AG20443 (cell line): ENCODE data around the gene LRRC49.
A peak's percentile ranks its signal among the peaks of the same experiment; 100 is the strongest.
"Not testable (repeated sequence)": the region's sequence is repeated elsewhere in the genome, so short reads cannot be mapped to it uniquely, and the experiment has no call there.

Experiments used
- DNase-seq: peaks from one replicate; pipeline ENCODE4 v3.0.0; 2012; ENCODE audit warnings: low spot score, mixed read lengths

Gene LRRC49

GRCh38 chr15:70866982-70867641 lies 25.5 kb upstream of the LRRC49 start:
- no peak for DNase-seq

GRCh38 chr15:70867911-70868467 lies 24.6 kb upstream of the LRRC49 start:
- DNase-seq, result peak; percentile 44

DNA sequence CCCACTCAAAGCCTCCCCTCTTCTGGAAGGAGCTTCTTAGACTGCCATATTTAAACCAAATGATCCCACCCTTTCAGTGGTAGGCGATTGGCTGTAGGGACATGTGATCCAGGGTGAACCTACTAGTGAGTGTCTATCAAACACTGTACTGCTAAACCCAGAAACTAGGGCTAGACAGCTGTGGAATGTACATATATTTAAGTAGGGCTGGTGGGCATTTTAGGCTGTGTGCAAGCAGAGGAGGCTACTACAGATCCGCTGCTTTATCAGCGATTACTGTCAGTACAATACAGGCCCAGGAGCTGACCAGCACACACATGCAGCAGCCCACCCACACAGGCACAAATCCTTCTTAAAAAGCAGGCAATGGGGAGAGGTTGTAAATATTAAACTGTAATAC lies 23.3 kb upstream of the LRRC49 start:
- no peak for DNase-seq

DNA sequence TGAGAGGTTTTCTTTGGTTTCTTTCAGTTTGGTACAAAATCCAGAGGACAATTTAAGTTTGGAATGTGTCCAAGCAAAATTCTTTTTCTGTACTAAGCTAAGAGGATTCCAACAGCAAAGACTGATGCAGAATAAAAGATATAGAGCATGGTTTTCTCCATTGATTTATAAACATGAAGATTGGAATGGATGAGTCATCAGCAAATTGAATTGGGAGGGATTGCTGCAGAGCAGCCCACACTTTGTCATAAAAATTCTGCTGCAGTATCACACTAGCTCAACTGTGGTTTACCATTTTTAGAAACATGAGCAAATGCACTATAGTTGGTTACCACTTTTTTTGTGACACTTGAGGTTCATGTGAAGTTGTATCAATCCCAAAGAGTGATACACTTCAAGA lies 22.6 kb upstream of the LRRC49 start:
- peak; percentile 64 for DNase-seq

- not testable (repeated sequence) for DNase-seq
Observed at GRCh38 chr15:70871490-70871889, 21.1 kb upstream of the LRRC49 start.

DNA sequence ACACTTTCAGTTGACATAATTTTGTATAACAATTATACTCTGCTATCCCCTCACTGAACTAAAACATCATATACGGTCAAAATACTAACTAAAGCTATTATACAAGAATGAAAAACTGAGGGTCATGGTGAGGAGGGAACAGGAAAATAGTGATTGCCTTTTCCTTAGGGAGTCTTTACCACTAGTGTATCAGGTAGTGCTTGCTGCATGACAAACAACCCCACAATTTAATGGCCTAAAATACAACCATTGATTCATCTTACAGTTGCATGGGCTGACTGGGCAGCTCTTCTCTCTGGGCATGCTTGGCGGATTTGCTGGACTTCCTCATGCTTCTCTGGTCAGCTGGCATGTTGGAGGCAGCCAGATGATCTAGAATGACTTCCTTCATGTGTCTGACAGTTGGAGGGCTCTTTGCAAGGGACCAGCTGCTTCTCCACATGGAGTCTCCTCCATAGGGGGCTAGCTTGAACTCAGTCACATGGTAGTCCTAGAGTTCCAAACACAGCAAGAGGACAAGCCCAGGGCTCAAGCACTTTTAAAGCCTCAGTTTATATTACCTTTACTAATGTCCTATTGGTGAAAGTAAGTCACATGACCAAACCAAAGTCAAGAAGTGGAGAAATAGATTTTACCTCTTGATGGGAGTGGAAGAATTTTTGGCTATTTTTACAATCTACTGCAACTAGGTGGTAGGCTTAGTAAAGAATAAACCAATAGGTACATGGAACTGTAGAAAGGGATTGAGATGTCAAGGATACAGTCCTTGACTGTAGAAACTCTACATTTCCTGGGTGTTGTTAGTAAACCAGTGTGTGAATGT lies 19.2 kb upstream of the LRRC49 start:
- no peak for DNase-seq

DNA sequence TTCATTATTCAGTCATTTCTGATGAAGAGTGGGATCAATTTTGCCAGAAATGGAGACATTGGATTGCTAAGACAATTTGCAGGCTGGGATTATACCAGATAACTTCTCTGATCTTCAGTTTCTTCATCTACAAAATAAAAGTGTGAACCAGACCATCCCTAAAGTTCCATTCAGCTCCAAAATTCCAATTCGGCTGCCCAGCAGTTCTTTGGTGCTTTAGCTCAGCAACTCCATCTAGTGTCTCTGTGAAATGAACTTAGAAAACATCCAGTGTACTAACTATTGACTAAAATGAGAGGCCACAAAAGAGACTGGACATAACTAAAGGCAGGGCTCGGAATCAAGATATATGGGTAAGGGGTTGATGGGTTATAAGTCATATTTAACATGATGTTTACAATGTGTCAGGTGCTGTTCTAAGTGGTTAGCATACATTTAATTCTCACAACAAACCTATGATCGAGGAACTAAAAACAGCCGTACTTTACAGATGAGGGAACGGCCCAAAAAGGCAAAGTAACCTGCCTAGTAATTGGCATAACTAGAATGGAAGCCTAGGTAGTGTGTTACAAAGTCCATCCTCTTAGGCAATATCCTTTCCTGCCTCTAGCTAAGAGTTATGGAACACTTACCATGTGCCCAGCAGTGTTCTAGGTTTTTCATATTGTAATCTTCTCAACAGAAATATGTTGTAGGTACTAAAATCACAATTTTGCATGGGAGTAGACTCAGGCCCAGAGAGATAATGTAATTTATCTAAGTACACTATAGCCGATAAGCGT lies 17.4 kb upstream of the LRRC49 start:
- peak; percentile 66 for DNase-seq

GRCh38 chr15:70876011-70876410 lies 16.6 kb upstream of the LRRC49 start:
- DNase-seq, result no peak

DNA sequence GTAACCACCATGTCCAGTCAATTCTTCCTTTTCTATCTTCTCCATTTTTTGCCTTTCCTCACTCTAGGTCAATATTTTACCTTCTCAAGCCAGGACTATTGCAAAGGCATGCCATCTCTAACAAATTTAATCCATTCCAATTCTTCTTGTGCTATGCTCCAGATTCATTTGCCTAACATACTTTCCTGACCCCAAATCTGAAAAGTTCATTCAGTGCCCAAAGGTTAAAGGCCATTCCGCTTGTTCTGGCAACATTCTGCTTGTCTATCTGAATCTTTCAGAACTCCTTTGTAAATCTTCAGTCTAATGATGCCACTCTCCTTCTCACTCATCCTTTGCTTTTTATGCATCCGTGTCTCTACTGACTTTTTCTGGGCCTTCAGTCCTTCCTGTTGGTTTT lies 15.9 kb upstream of the LRRC49 start:
- no peak for DNase-seq

DNA sequence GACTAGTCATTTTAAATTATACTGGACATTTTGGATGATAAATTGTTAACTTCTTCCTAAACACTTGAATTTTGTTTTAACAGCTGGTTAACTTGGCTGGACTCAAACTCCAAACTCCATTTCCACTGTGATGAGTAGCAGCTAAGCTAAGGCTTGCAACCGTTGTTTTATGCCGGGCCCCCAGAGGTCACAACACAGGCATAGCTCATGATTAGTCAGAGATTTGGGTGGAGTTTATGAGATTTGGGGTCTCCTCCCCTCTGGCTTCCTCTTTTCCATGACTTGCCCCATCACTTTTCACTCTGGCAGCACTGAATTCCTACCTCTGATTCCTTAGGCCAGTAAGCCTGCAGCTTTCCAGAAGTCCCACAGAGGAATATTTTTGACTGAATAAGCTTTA lies 13.2 kb upstream of the LRRC49 start:
- peak; percentile 71 for DNase-seq

DNA sequence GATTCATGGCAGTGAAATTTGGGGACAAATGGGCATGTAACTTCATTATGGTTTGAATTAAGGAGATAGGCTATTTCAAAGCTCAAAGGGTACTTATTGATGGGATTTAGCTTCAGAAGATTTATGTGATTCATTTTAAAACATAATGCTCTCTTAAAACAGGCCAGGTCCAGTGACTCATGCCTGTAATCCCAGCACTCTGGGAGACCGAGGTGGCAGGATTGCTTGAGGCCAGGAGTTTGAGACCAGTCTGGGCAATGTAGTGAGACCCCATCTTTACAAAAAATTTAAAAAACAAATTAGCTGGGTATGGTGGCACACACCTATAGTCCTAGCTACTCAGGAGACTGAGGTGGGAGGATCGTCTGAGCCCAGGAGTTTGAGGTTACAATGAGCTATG lies 11.8 kb upstream of the LRRC49 start:
- DNase-seq, result no peak

GRCh38 chr15:70882361-70882760 lies 10.3 kb upstream of the LRRC49 start:
- DNase-seq, result no peak

- peak; percentile 68 for DNase-seq
Observed at GRCh38 chr15:70892912-70893560, 410 bp downstream of the LRRC49 start.

DNA sequence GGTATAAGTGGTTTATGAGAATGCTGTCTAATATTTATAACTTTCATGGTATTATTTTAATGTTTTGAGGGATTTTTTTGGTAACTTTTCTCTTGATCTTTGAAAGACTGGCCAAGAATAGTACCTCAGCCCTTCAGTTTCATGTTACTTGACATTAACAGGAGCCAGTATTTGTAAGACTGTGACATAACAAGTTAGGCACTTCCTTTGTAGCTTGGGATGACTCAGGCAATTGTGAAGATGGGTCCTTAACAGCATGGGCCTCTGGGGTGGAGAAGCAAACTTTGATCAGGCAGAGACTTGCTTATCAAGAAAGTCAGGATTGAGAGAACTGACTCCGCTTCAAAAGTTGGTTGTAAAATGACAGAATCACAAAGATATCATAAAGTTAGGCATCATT lies 9.5 kb downstream of the LRRC49 start:
- DNase-seq, result peak; percentile 71

- peak; percentile 40 for DNase-seq
Observed at GRCh38 chr15:70906842-70907241, 14.2 kb downstream of the LRRC49 start.

GRCh38 chr15:70907784-70908471 lies 15.3 kb downstream of the LRRC49 start:
- DNase-seq, result no peak

- no peak for DNase-seq
Observed at GRCh38 chr15:70910958-70911357, 18.3 kb downstream of the LRRC49 start.

- DNase-seq, result no peak
Observed at GRCh38 chr15:70912187-70912586, 19.6 kb downstream of the LRRC49 start.

DNA sequence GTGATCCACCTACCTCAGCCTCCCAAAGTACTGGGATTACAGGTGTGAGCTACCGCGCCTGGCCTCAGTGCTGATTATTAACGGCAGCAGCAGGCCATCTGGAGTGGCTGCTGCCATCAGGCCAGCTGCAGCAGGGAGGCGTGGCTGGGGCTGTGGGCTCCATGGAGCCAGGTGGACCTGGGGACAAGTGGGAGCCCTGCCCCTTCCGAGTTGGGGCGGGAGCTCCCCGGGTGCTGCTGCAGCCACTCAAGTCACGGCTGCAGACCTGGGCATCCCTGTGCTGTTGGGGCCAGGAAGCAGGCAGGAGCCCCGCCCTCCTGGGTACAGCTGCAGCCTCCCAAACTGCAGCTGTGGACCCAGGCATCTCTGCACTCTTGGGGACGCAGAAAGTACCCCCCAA lies 23.9 kb downstream of the LRRC49 start:
- DNase-seq, result no peak

GRCh38 chr15:70917955-70918354 lies 25.3 kb downstream of the LRRC49 start:
- DNase-seq, result no peak

GRCh38 chr15:70920981-70921696 lies 28.5 kb downstream of the LRRC49 start:
- DNase-seq, result no peak
